Dendritic cell treated with granulocyte-macrophage colony-stimulating factor and Interleukin-4, amounts not matched to agents 40 ng/mL and 50 ng/mL, for 4 days (primary cell): ENCODE measurements around the gene CASD1.
A peak's percentile ranks its signal among the peaks of the same experiment; 100 is the strongest.

ENCODE experiments used
- H3K27ac Mint-ChIP-seq: one replicate; pipeline ENCODE4 v1.8.0; 2022; ENCODE audit warnings: mild to moderate bottlenecking, mixed read lengths
- H3K27me3 Mint-ChIP-seq: one replicate; pipeline ENCODE4 v1.8.0; 2022; ENCODE audit warnings: mild to moderate bottlenecking, mixed read lengths
- H3K36me3 Mint-ChIP-seq: one replicate; pipeline ENCODE4 v1.8.0; 2022; ENCODE audit warnings: low read depth, mixed read lengths
- H3K4me1 Mint-ChIP-seq: one replicate; pipeline ENCODE4 v1.8.0; 2022; ENCODE audit warnings: low read depth, mixed read lengths
- H3K4me3 Mint-ChIP-seq: one replicate; pipeline ENCODE4 v1.8.0; 2022; ENCODE audit warnings: mild to moderate bottlenecking, moderate library complexity, mixed read lengths
- H3K9me3 Mint-ChIP-seq: one replicate; pipeline ENCODE4 v1.8.0; 2022; ENCODE audit warnings: mixed read lengths
- intact Hi-C: fragments of 100-400 bp; cut with micrococcal nuclease; formaldehyde crosslinking; loops from one replicate; pipeline ENCODE4 v1.15.0; 2022

Gene CASD1

DNA sequence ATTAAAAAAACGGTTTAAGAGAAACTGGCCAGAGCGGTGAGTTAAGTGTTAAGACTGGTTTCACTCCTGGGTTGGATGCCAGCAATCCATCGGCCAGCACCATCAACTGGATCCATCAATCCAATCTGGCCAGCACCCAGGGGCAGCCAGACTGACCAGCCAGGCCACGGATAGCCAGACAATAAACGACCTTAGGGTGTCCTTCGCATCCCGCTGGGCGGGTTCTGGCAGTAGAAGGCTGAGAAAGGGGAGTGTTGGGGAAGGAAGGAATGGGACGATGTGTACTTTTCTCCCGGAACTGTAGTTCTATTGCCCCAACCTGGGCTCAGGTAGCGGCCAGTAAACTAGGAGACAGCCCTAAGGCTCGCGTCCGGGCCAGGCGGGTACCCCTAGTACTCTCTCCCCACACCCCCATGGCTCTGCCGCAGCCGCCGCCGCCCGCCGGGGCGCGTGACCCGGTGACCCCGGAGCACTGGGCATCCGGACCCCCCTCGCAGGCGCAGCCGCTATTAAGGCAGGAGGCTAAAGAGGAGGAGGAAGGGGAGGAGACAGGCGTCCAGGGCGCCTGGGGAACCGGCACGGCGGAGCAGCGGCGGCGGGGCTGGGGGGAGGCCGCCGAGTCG is at the start of gene CASD1:
CASD1 (plus strand) TSS at position 546 of the 623 bp plus-strand sequence. CDS start 276 bp downstream, outside the sequence.
- intact Hi-C loops: loop anchor here (2.0 kb wide), 1 partner anchor 147 kb away; the partner anchor contains the start of gene SGCE
- Mint-ChIP-seq H3K4me3 (peak within 1 kb of the TSS; percentile 81), H3K36me3 (no peaks in the 10 kb centered on the region), H3K27ac (peak within 1 kb of the TSS; percentile 77), H3K4me1 (peaks cover 6% of the 10 kb centered on the region), H3K9me3 (no peaks in the 10 kb centered on the region), H3K27me3 (no peaks in the 10 kb centered on the region)

DNA sequence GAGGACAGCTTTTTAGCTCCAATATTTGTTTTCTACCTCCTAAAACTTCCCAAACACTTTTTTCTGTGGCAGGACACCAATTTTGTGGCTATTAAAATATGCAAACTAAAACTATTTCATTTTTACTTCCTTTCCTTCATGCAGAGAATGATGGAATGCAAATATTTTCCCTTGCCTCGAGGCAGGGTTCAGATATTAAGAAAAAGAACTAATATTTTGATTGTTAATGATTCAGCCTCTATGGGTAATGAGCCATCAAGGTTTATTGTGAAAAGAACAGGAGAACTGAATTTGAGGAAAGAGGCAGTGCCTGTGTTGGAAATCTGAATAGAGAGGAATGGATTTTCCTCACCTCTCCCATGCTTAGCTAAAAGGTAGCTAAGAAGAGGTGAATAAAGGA is 43.1 kb upstream of the CASD1 start:
- H3K4me3 Mint-ChIP-seq: no peak overlapping the region
- H3K4me1 Mint-ChIP-seq: no peaks in the 10 kb centered on the region
- no peaks in the 10 kb centered on the region for H3K27me3 Mint-ChIP-seq
- intact Hi-C loops: no loop called here
- H3K36me3 Mint-ChIP-seq: no peaks in the 10 kb centered on the region
- no peak overlapping the region for H3K27ac Mint-ChIP-seq
- peaks cover 13% of the 10 kb centered on the region for H3K9me3 Mint-ChIP-seq

DNA sequence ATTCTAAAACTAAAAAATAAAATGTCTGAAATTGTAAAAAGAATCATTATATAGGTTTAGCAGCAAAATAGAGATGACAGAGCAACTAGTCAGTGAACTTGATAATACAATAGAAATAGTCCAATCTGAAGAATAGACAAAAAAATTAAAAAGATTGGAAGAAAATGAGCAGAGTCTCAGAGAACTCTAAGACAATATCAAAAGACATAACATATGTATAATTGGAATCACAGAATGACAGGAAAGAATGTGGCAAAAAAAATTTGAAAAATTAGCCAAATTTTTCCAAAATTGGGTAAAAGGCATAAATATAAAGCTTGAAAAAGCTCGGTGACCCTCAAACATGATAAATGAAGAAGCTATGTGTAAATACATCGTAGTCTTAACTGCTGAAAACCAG is 38.0 kb upstream of the CASD1 start:
- no peak overlapping the region for H3K27ac Mint-ChIP-seq
- no peak overlapping the region for H3K4me3 Mint-ChIP-seq
- peaks cover 12% of the 10 kb centered on the region for H3K9me3 Mint-ChIP-seq
- intact Hi-C loops: no loop called here
- H3K36me3 Mint-ChIP-seq: no peaks in the 10 kb centered on the region
- H3K4me1 Mint-ChIP-seq: no peaks in the 10 kb centered on the region
- no peaks in the 10 kb centered on the region for H3K27me3 Mint-ChIP-seq

DNA sequence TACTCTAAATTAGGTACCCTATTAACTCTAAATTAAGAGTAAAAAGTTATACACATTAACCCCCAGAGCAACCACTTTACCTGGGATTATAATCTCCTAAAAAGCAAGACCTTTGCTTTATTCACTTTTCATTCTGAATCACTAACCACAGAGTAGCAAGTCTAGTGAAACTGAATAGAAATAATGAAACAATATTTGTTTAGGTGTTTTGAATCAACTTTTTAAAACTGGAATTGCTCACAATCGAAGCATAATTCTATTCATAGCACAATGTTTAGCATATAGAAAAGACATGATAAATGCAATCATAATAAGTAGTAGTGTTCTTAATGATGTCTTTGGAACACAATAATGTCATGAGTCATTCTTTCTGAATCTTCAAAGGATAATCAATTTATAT is 37.0 kb upstream of the CASD1 start:
- no peak overlapping the region for H3K4me3 Mint-ChIP-seq
- no peaks in the 10 kb centered on the region for H3K4me1 Mint-ChIP-seq
- peaks cover 12% of the 10 kb centered on the region for H3K9me3 Mint-ChIP-seq
- no peaks in the 10 kb centered on the region for H3K36me3 Mint-ChIP-seq
- H3K27ac Mint-ChIP-seq: no peak overlapping the region
- intact Hi-C loops: no loop called here
- no peaks in the 10 kb centered on the region for H3K27me3 Mint-ChIP-seq

DNA sequence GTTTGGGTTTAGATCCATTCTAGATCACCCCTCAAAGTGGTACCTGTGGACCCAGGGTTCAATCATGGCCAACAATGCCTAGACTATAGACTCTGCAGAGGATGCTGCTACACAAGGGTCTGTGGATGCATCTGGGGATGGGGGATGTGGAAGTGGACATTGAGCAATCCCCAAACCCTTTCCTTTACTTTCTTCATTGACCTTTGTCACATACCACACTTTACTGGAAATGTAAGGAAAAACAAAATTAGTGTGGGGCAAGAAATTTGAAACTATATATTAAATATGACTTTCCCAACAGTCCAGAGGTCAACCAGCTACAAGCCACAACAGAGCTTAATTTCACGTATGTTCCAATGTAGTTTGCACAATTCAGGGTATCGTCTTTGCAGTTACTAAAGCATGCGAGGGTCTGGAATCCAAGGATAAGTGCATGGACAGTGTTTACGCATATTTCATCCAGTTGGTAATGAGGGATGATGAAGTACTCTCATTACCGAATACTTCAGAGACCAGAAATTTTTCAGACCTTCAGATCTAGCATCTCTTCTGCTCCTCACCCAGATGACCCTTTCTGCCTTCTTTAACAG is 33.3 kb upstream of the CASD1 start:
- Mint-ChIP-seq H3K36me3 (no peaks in the 10 kb centered on the region), H3K27ac (no peak overlapping the region), H3K4me1 (no peaks in the 10 kb centered on the region), H3K9me3 (peaks cover 6% of the 10 kb centered on the region), H3K27me3 (peaks cover 2% of the 10 kb centered on the region), H3K4me3 (no peak overlapping the region)
- intact Hi-C loops: no loop called here

DNA sequence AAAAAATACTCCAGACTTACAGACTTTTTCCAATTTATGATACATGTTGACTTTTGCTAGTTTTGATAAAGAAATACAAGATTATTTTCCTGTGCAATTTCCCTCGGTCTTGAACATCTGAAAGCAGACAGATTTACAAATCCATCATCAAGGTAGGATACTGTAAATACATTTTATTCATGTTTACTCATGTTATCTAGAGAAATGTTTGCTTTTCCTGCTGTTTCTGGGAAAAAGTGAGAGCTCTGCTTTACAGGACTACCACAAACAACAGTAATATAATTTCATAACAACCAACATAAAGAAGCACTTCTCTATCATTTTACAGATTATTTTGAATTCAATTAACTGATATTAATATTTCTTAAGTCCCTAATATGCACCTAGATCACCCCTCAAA is 31.7 kb upstream of the CASD1 start:
- no peaks in the 10 kb centered on the region for H3K36me3 Mint-ChIP-seq
- H3K27ac Mint-ChIP-seq: no peak overlapping the region
- intact Hi-C loops: no loop called here
- H3K27me3 Mint-ChIP-seq: peaks cover 2% of the 10 kb centered on the region
- no peaks in the 10 kb centered on the region for H3K4me1 Mint-ChIP-seq
- H3K4me3 Mint-ChIP-seq: no peak overlapping the region
- H3K9me3 Mint-ChIP-seq: no peaks in the 10 kb centered on the region

DNA sequence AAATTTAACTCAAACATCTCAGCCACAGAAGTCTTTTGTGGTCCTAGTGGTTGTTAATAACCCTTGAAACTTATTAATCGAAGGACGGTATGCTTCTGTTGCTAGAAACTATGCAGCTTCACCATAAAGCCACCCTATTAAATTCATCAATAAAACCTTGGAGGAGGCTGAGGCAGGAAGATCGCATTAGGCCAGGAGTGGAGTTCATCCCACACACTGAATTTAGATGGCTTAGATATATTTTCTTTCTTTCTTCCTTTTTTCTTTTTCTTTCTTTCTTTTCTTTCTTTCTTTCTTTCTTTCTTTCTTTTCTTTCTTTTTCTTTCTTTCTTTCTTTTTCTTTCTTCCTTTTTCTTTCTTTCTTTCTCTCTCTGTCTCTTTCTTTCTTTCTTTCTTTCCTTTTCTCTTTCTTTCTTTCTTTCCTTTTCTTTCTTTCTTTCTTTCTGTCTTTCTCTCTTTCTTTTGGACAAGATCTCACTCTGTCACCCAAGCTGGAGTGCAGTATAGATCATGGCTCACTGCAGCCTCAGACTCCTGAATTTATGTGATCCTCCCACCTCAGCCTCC is 30.9 kb upstream of the CASD1 start:
- H3K9me3 Mint-ChIP-seq: no peaks in the 10 kb centered on the region
- intact Hi-C loops: no loop called here

DNA sequence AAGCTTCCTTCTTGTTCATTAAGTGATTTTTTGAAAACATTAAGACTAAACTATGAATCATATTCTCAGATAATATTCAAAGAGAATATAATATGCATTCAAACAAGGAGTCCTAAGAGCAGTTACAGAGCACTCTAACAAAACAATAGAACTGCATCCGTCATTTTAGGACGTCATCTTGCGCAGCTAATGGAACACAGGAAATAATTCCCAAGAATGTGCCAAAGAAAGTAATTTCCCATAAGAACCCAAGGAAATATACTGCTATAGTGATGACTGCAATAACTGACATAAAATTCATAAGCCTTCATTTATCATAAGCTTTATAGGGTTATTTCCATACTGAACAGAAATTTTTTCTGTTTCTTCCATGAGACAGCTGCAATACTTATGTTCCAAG is 28.3 kb upstream of the CASD1 start:
- Mint-ChIP-seq H3K9me3 (no peaks in the 10 kb centered on the region), H3K27ac (no peak overlapping the region), H3K4me1 (no peaks in the 10 kb centered on the region), H3K36me3 (no peaks in the 10 kb centered on the region), H3K27me3 (peaks cover 2% of the 10 kb centered on the region), H3K4me3 (no peak overlapping the region)
- intact Hi-C loops: no loop called here

More for the DNA sequence above, 30.9 kb upstream of the CASD1 start:
- Mint-ChIP-seq H3K4me1 (no peaks in the 10 kb centered on the region), H3K27me3 (peaks cover 2% of the 10 kb centered on the region), H3K27ac (no peak overlapping the region), H3K36me3 (no peaks in the 10 kb centered on the region), H3K4me3 (no peak overlapping the region)

DNA sequence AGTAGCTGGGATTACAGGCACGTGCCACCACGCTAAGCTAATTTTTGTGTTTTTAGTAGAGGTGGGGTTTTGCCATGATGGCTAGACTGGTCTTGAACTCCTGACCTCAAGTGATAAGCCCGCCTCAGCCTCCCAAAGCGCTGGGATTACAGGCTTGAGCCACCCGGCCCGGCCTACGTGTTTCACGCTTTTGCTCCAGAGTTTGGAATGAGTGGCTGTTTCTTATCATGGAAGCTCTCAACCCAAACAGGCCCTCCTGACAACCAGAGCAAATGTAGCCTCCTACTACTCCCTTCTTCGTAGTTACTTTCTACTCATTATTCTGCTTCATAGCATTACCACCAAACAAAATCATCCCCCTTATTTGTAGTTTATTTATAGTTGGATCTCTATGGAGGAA is 26.8 kb upstream of the CASD1 start:
- Mint-ChIP-seq H3K27ac (no peak overlapping the region), H3K36me3 (no peaks in the 10 kb centered on the region), H3K4me1 (no peaks in the 10 kb centered on the region), H3K27me3 (peaks cover 2% of the 10 kb centered on the region), H3K9me3 (no peaks in the 10 kb centered on the region), H3K4me3 (no peak overlapping the region)
- intact Hi-C loops: no loop called here

DNA sequence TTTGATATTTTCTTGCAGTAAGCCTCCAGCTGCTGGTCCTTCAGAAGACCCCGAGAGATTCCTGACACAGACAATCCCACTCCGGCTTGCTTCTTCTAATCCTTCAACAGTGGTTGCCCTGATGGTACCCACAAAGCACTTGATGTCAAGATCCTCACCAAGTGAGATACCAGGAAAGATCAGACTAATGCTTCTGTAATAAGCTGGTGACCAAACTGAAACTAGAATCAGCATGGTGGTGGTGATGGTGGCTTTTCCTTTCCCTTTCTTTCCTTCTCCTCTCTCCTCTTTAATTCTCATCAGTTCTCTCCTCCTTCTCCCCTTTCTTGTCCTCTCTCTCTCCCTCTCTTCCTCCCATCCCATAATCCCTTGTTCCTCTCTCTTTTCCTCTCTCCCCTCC is 25.8 kb upstream of the CASD1 start:
- Mint-ChIP-seq H3K9me3 (no peaks in the 10 kb centered on the region), H3K4me1 (no peaks in the 10 kb centered on the region), H3K27ac (no peak overlapping the region), H3K27me3 (peaks cover 1% of the 10 kb centered on the region), H3K4me3 (no peak overlapping the region), H3K36me3 (no peaks in the 10 kb centered on the region)
- intact Hi-C loops: no loop called here

DNA sequence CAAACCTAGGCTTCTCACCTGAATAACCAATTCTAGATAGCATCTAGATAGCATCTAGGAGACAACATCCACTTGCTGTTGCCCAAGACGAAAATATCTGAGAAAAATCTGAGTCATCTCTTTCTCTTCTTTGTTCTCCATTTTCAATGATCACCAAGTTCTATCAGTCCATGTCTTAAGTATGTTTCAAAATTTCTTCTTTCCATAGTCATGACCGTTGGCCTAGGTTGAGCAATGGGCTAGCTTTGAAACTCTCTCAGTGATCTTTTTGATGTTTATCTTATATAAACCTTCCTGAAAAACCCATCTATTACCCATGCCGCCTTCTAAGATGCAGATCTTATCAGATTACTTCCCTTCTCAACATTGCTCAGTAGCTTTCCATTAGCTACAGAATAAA is 23.4 kb upstream of the CASD1 start:
- intact Hi-C loops: no loop called here
- H3K4me3 Mint-ChIP-seq: no peak overlapping the region
- H3K9me3 Mint-ChIP-seq: no peaks in the 10 kb centered on the region
- no peaks in the 10 kb centered on the region for H3K27me3 Mint-ChIP-seq
- no peaks in the 10 kb centered on the region for H3K36me3 Mint-ChIP-seq
- no peaks in the 10 kb centered on the region for H3K4me1 Mint-ChIP-seq
- no peak overlapping the region for H3K27ac Mint-ChIP-seq

DNA sequence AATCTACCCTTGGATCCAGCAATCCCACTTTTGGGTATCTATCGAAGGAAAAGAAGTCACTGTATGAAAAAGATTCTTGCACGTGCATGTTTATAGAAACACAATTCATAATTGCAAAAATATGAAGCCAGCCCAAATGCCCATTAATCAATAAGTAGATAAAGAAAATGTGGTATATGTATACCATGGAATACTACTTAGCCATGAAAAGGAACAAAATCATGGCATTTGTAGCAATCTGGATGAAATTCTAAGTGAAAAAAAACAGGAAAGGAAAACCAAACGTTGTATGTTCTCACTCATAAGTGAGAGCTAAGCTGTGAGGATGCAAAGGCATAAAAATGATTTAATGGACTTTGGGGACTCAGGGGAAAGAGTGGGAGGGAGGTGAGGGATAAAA is 18.2 kb upstream of the CASD1 start:
- no peak overlapping the region for H3K4me3 Mint-ChIP-seq
- intact Hi-C loops: no loop called here
- no peaks in the 10 kb centered on the region for H3K4me1 Mint-ChIP-seq
- no peaks in the 10 kb centered on the region for H3K27me3 Mint-ChIP-seq
- no peaks in the 10 kb centered on the region for H3K36me3 Mint-ChIP-seq
- no peaks in the 10 kb centered on the region for H3K9me3 Mint-ChIP-seq
- no peak overlapping the region for H3K27ac Mint-ChIP-seq

DNA sequence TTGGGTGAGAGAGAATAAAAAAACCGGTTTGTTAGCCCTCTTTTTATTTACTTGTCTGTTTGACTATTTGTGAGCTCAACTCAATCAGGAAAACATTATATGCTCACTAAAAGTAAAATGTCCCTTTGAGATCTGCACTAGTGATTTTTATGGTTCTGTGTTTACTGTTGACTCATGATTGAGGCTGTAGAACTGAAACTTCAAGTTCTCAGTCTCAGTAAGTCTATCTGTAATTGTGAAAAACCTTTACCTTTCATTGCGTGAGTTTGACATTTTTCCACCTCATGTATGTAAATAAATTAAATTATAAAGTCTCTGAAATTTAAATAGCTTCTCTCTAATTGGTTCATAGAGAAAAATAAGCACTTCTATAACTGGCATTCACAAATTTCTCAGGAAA is 17.0 kb upstream of the CASD1 start:
- Mint-ChIP-seq H3K36me3 (no peaks in the 10 kb centered on the region), H3K4me1 (no peaks in the 10 kb centered on the region), H3K27me3 (no peaks in the 10 kb centered on the region), H3K4me3 (no peak overlapping the region), H3K27ac (no peak overlapping the region), H3K9me3 (no peaks in the 10 kb centered on the region)
- intact Hi-C loops: no loop called here

DNA sequence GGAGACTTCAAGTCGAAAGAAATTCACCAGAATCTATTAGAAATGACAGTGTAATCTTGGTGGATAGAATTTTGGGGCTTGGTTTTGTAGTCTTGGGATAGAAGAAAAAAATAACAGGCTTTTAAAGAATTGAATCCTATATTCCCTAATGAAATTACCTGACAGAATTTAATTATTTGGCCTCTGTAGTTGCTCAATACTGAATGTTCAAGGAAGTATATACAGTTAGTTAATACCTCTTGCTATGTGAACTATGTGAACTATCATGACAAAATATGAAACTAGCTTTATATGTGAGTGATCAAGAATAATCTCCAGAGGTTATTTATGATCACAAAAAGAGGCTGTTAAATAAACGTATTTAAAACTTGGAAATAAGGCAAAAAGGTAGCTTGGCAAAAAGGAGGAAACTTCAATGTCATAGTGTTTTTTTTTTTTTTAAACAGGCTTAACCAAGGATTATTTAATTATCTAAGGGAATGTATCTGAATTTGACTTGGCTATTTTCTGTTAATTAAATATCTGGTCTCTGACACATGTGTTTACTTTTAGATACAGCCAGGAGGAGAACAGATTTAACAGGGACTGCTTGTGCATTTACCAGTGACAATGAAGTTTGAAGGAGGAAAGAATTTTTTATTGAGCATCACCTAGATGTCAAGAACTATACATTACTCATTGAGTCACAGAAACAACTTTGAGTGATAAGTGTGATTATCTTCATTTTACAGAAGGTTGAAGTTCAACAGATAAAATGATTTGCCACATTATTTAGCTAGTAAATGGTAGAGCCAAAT is 11.5 kb upstream of the CASD1 start:
- no peaks in the 10 kb centered on the region for H3K27me3 Mint-ChIP-seq
- H3K27ac Mint-ChIP-seq: no peak overlapping the region
- no peak overlapping the region for H3K4me3 Mint-ChIP-seq
- H3K36me3 Mint-ChIP-seq: no peaks in the 10 kb centered on the region
- H3K9me3 Mint-ChIP-seq: no peaks in the 10 kb centered on the region
- intact Hi-C loops: no loop called here
- no peaks in the 10 kb centered on the region for H3K4me1 Mint-ChIP-seq
